ENCODE data around the gene CTNNB1.

DNA sequence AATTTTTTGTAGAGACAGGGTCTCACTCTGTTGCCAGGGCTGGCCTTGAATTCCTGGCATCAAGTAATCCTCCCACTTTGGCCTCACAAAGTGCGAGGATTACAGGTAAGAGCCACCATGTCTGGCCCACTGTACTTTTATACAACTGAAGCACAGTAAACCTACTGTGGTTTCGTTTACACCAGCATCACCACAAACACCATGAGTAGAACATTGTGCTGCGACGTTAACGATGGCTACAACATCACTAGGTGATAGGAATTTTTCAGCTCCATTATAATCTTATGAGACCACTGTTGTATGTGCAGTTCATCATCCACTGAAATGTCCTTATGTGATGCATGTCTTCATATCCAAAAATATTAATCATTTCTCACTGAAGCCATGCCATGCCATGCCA is 11.7 kb downstream of the CTNNB1 start:
- no peak for TF ChIP-seq POLR2A (IDR thresholded peaks at IDR 0.05)
- TF ChIP-seq, protein P1, sequence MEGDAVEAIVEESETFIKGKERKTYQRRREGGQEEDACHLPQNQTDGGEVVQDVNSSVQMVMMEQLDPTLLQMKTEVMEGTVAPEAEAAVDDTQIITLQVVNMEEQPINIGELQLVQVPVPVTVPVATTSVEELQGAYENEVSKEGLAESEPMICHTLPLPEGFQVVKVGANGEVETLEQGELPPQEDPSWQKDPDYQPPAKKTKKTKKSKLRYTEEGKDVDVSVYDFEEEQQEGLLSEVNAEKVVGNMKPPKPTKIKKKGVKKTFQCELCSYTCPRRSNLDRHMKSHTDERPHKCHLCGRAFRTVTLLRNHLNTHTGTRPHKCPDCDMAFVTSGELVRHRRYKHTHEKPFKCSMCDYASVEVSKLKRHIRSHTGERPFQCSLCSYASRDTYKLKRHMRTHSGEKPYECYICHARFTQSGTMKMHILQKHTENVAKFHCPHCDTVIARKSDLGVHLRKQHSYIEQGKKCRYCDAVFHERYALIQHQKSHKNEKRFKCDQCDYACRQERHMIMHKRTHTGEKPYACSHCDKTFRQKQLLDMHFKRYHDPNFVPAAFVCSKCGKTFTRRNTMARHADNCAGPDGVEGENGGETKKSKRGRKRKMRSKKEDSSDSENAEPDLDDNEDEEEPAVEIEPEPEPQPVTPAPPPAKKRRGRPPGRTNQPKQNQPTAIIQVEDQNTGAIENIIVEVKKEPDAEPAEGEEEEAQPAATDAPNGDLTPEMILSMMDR (IDR thresholded peaks at IDR 0.05), result no peak

Measured in Peyer's patch (tissue), 4 donors.